ENCODE measurements around the gene CCDC14.

The CCDC14 gene

GRCh38 chr3:123880998-123881561 lies 79.9 kb downstream of the CCDC14 start:
- DNase-seq (ENCODE audit: low read depth, low spot score), result no peak

GRCh38 chr3:123878807-123879206 lies 82.2 kb downstream of the CCDC14 start:
- TF ChIP-seq FOXP2 (optimal IDR thresholded peaks at IDR 0.05; ENCODE audit: control extremely low read depth, extremely low read length, insufficient read depth) (no peak), POLR2AphosphoS5 (IDR thresholded peaks at IDR 0.05; ENCODE audit: borderline replicate concordance, low read depth, low read length) (no peak)
- Histone ChIP-seq H3K4me3 (no peak overlapping the region), H3K27ac (no peak overlapping the region), H3K9me3 (ENCODE audit: low read depth, low read length) (no peaks in the 10 kb centered on the region; the same call in 1 of the 2 replicates), H3K36me3 (ENCODE audit: insufficient read depth, low read length) (no peaks in the 10 kb centered on the region), H3K9ac (ENCODE audit: insufficient read length) (no peak overlapping the region)
- DNase-seq (ENCODE audit: low read depth, low spot score), result no peak

More at GRCh38 chr3:123880998-123881561, 79.9 kb downstream of the CCDC14 start:
- no peak overlapping the region for H3K4me3 ChIP-seq
- no peak overlapping the region for H3K27ac ChIP-seq
- H3K36me3 ChIP-seq (ENCODE audit: insufficient read depth, low read length), result no peaks in the 10 kb centered on the region
- TF ChIP-seq EZH2 (IDR thresholded peaks at IDR 0.05) (no peak), POLR2AphosphoS5 (IDR thresholded peaks at IDR 0.05; ENCODE audit: borderline replicate concordance, low read depth, low read length) (no peak), FOXP2 (optimal IDR thresholded peaks at IDR 0.05; ENCODE audit: control extremely low read depth, extremely low read length, insufficient read depth) (no peak)
- H3K9me3 ChIP-seq (ENCODE audit: low read depth, low read length), result no peaks in the 10 kb centered on the region
- no peak overlapping the region for H3K9ac ChIP-seq (ENCODE audit: insufficient read length)

GRCh38 chr3:123877965-123878364 lies 83.1 kb downstream of the CCDC14 start:
- TF ChIP-seq FOXP2 (optimal IDR thresholded peaks at IDR 0.05; ENCODE audit: control extremely low read depth, extremely low read length, insufficient read depth) (no peak), EZH2 (IDR thresholded peaks at IDR 0.05) (no peak), POLR2AphosphoS5 (IDR thresholded peaks at IDR 0.05; ENCODE audit: borderline replicate concordance, low read depth, low read length) (no peak)
- Histone ChIP-seq H3K4me3 (no peak overlapping the region), H3K27ac (no peak overlapping the region), H3K36me3 (ENCODE audit: insufficient read depth, low read length) (no peaks in the 10 kb centered on the region), H3K9ac (ENCODE audit: insufficient read length) (no peak overlapping the region), H3K9me3 (ENCODE audit: low read depth, low read length) (no peaks in the 10 kb centered on the region; the same call in 1 of the 2 replicates)
- no peak for DNase-seq (ENCODE audit: low read depth, low spot score)

GRCh38 chr3:123877466-123877865 lies 83.6 kb downstream of the CCDC14 start:
- Histone ChIP-seq H3K9ac (ENCODE audit: insufficient read length) (no peak overlapping the region), H3K4me3 (no peak overlapping the region), H3K27ac (no peak overlapping the region), H3K9me3 (ENCODE audit: low read depth, low read length) (no peaks in the 10 kb centered on the region; the same call in 1 of the 2 replicates), H3K36me3 (ENCODE audit: insufficient read depth, low read length) (no peaks in the 10 kb centered on the region)
- DNase-seq (ENCODE audit: low read depth, low spot score), result no peak
- no peak for TF ChIP-seq EZH2 (IDR thresholded peaks at IDR 0.05)
- TF ChIP-seq FOXP2 (optimal IDR thresholded peaks at IDR 0.05; ENCODE audit: control extremely low read depth, extremely low read length, insufficient read depth), result no peak
- no peak for TF ChIP-seq POLR2AphosphoS5 (IDR thresholded peaks at IDR 0.05; ENCODE audit: borderline replicate concordance, low read depth, low read length)

GRCh38 chr3:123876858-123877257 lies 84.2 kb downstream of the CCDC14 start:
- Histone ChIP-seq H3K36me3 (ENCODE audit: insufficient read depth, low read length) (no peaks in the 10 kb centered on the region), H3K27ac (no peak overlapping the region), H3K9ac (ENCODE audit: insufficient read length) (no peak overlapping the region), H3K9me3 (ENCODE audit: low read depth, low read length) (no peaks in the 10 kb centered on the region; the same call in 1 of the 2 replicates), H3K4me3 (no peak overlapping the region)
- DNase-seq (ENCODE audit: low read depth, low spot score), result no peak
- no peak for TF ChIP-seq EZH2 (IDR thresholded peaks at IDR 0.05)
- no peak for TF ChIP-seq POLR2AphosphoS5 (IDR thresholded peaks at IDR 0.05; ENCODE audit: borderline replicate concordance, low read depth, low read length)
- TF ChIP-seq FOXP2 (optimal IDR thresholded peaks at IDR 0.05; ENCODE audit: control extremely low read depth, extremely low read length, insufficient read depth), result no peak

- H3K36me3 ChIP-seq (ENCODE audit: insufficient read depth, low read length), result no peaks in the 10 kb centered on the region
- H3K9me3 ChIP-seq (ENCODE audit: low read depth, low read length), result no peaks in the 10 kb centered on the region; the same call in 1 of the 2 replicates
- no peak overlapping the region for H3K4me3 ChIP-seq
- H3K9ac ChIP-seq (ENCODE audit: insufficient read length), result no peak overlapping the region
- no peak overlapping the region for H3K27ac ChIP-seq
- no peak for DNase-seq (ENCODE audit: low read depth, low spot score)
- TF ChIP-seq FOXP2 (optimal IDR thresholded peaks at IDR 0.05; ENCODE audit: control extremely low read depth, extremely low read length, insufficient read depth) (no peak), POLR2AphosphoS5 (IDR thresholded peaks at IDR 0.05; ENCODE audit: borderline replicate concordance, low read depth, low read length) (no peak), EZH2 (IDR thresholded peaks at IDR 0.05) (no peak)
Observed at GRCh38 chr3:123872621-123873020, 88.4 kb downstream of the CCDC14 start.

GRCh38 chr3:123871946-123872345 lies 89.1 kb downstream of the CCDC14 start:
- no peak for TF ChIP-seq POLR2AphosphoS5 (IDR thresholded peaks at IDR 0.05; ENCODE audit: borderline replicate concordance, low read depth, low read length)
- TF ChIP-seq EZH2 (IDR thresholded peaks at IDR 0.05), result no peak
- TF ChIP-seq FOXP2 (optimal IDR thresholded peaks at IDR 0.05; ENCODE audit: control extremely low read depth, extremely low read length, insufficient read depth), result no peak
- H3K4me3 ChIP-seq, result no peak overlapping the region
- H3K36me3 ChIP-seq (ENCODE audit: insufficient read depth, low read length), result no peaks in the 10 kb centered on the region
- no peak overlapping the region for H3K27ac ChIP-seq
- no peaks in the 10 kb centered on the region; the same call in 1 of the 2 replicates for H3K9me3 ChIP-seq (ENCODE audit: low read depth, low read length)
- H3K9ac ChIP-seq (ENCODE audit: insufficient read length), result no peak overlapping the region
- DNase-seq (ENCODE audit: low read depth, low spot score), result no peak

GRCh38 chr3:123870033-123870432 lies 91.0 kb downstream of the CCDC14 start:
- Histone ChIP-seq H3K9ac (ENCODE audit: insufficient read length) (no peak overlapping the region), H3K27ac (no peak overlapping the region), H3K4me3 (no peak overlapping the region), H3K9me3 (ENCODE audit: low read depth, low read length) (no peaks in the 10 kb centered on the region; the same call in 1 of the 2 replicates), H3K36me3 (ENCODE audit: insufficient read depth, low read length) (no peaks in the 10 kb centered on the region)
- no peak for DNase-seq (ENCODE audit: low read depth, low spot score)
- TF ChIP-seq EZH2 (IDR thresholded peaks at IDR 0.05), result no peak
- TF ChIP-seq POLR2AphosphoS5 (IDR thresholded peaks at IDR 0.05; ENCODE audit: borderline replicate concordance, low read depth, low read length), result no peak
- TF ChIP-seq FOXP2 (optimal IDR thresholded peaks at IDR 0.05; ENCODE audit: control extremely low read depth, extremely low read length, insufficient read depth), result no peak

- Histone ChIP-seq H3K9ac (ENCODE audit: insufficient read length) (no peak overlapping the region), H3K4me3 (no peak overlapping the region), H3K36me3 (ENCODE audit: insufficient read depth, low read length) (no peaks in the 10 kb centered on the region), H3K9me3 (ENCODE audit: low read depth, low read length) (no peaks in the 10 kb centered on the region; the same call in 1 of the 2 replicates), H3K27ac (no peak overlapping the region)
- TF ChIP-seq FOXP2 (optimal IDR thresholded peaks at IDR 0.05; ENCODE audit: control extremely low read depth, extremely low read length, insufficient read depth), result no peak
- TF ChIP-seq EZH2 (IDR thresholded peaks at IDR 0.05), result no peak
- no peak for TF ChIP-seq POLR2AphosphoS5 (IDR thresholded peaks at IDR 0.05; ENCODE audit: borderline replicate concordance, low read depth, low read length)
- no peak for DNase-seq (ENCODE audit: low read depth, low spot score)
Observed at GRCh38 chr3:123869165-123869564, 91.9 kb downstream of the CCDC14 start.
